HG02840 (cell line): Measurements from ENCODE around the gene VPS51.

Experiments used
- ATAC-seq: cut with Tn5 transposase; IDR thresholded peaks from one replicate; pipeline ENCODE4 v1.9.1; 2021; ENCODE audit warnings: mild to moderate bottlenecking, moderate library complexity, moderate number of reproducible peaks; ENCODE audit not compliant: unreplicated experiment, low FRiP score

Gene VPS51

GRCh38 chr11:65160643-65161042 lies 64.6 kb downstream of the VPS51 start:
- no peak for ATAC-seq
